Measurements from ENCODE around the gene NEXN.

DNA sequence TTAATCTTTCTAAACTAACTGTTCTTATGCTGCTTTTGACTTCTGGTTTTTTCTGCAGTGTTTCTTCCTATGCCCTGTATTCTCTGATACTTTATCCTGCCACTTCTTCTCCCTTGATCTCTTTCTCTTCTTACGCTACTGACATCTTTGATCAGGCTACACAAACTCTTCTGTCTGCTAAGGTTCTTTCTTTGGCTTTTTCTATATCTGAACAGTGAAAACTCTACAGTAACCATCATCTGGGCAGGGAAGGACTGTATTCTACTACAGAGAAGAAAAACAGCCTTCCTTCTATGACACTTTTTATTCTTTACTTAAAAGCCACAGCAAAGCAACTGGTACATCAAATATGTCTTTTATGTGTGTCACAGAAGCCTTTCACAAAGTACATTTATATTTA, 7.4 kb upstream of the NEXN start:
- TF ChIP-seq, protein P1, sequence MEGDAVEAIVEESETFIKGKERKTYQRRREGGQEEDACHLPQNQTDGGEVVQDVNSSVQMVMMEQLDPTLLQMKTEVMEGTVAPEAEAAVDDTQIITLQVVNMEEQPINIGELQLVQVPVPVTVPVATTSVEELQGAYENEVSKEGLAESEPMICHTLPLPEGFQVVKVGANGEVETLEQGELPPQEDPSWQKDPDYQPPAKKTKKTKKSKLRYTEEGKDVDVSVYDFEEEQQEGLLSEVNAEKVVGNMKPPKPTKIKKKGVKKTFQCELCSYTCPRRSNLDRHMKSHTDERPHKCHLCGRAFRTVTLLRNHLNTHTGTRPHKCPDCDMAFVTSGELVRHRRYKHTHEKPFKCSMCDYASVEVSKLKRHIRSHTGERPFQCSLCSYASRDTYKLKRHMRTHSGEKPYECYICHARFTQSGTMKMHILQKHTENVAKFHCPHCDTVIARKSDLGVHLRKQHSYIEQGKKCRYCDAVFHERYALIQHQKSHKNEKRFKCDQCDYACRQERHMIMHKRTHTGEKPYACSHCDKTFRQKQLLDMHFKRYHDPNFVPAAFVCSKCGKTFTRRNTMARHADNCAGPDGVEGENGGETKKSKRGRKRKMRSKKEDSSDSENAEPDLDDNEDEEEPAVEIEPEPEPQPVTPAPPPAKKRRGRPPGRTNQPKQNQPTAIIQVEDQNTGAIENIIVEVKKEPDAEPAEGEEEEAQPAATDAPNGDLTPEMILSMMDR (IDR thresholded peaks at IDR 0.05), result no peak
- no peak for TF ChIP-seq POLR2AphosphoS5 (IDR thresholded peaks at IDR 0.05)
